ENCODE measurements around the gene BCL11A.

The BCL11A gene

GRCh38 chr2:60553495-60554073, at the start of gene BCL11A:
Gene BCL11A, minus strand, starts transcription at chr2:60553654. Its CDS starts 384 bp downstream, at chr2:60553270.
- DNase-seq = peak in 5 of 10 donors; percentile 25 to 92 (median 83)
- intact Hi-C loops (cut with DNase I) = loop anchor here (5.0 to 10.0 kb wide), 2 partner anchors 259 to 1526 kb away; no protein-coding TSS in a partner anchor

GRCh38 chr2:60602828-60603532, 49.5 kb upstream of the BCL11A start:
- no peak for DNase-seq
- intact Hi-C loops (cut with DNase I) = no loop called here

GRCh38 chr2:60602388-60602787, 48.9 kb upstream of the BCL11A start:
- intact Hi-C loops (cut with DNase I) = no loop called here
- no peak for DNase-seq

- intact Hi-C loops (cut with DNase I) = no loop called here
- DNase-seq = no peak
Observed at GRCh38 chr2:60598271-60598670, 44.8 kb upstream of the BCL11A start.

- DNase-seq = no peak
- intact Hi-C loops (cut with DNase I) = no loop called here
Observed at GRCh38 chr2:60597346-60597745, 43.9 kb upstream of the BCL11A start.

- intact Hi-C loops (cut with DNase I) = no loop called here
- no peak for DNase-seq
Observed at GRCh38 chr2:60596411-60596810, 43.0 kb upstream of the BCL11A start.

GRCh38 chr2:60595953-60596352, 42.5 kb upstream of the BCL11A start:
- intact Hi-C loops (cut with DNase I) = no loop called here
- DNase-seq = no peak

GRCh38 chr2:60589104-60589503, 35.6 kb upstream of the BCL11A start:
- intact Hi-C loops (cut with DNase I) = no loop called here
- DNase-seq = no peak

GRCh38 chr2:60586081-60586480, 32.6 kb upstream of the BCL11A start:
- no peak for DNase-seq
- intact Hi-C loops (cut with DNase I) = no loop called here

GRCh38 chr2:60585276-60585675, 31.8 kb upstream of the BCL11A start:
- DNase-seq = no peak
- intact Hi-C loops (cut with DNase I) = no loop called here

- DNase-seq = no peak
- intact Hi-C loops (cut with DNase I) = no loop called here
Observed at GRCh38 chr2:60583604-60584003, 30.1 kb upstream of the BCL11A start.

GRCh38 chr2:60581433-60582282, 28.2 kb upstream of the BCL11A start:
- intact Hi-C loops (cut with DNase I) = no loop called here
- peak; percentile 67 to 97 (median 80) for DNase-seq

- intact Hi-C loops (cut with DNase I) = loop anchor here (10.0 kb wide), 2 partner anchors 1813 to 2003 kb away; no protein-coding TSS in a partner anchor
- DNase-seq = no peak
Observed at GRCh38 chr2:60577682-60578283, 24.3 kb upstream of the BCL11A start.

GRCh38 chr2:60573251-60573650, 19.8 kb upstream of the BCL11A start:
- intact Hi-C loops (cut with DNase I) = loop anchor here (10.0 kb wide), 2 partner anchors 1808 to 1998 kb away; no protein-coding TSS in a partner anchor

GRCh38 chr2:60570251-60570650, 16.8 kb upstream of the BCL11A start:
- peak in 1 of 10 donors; percentile 70 for DNase-seq
- intact Hi-C loops (cut with DNase I) = loop anchor here (10.0 kb wide), 2 partner anchors 1805 to 1995 kb away; no protein-coding TSS in a partner anchor

More at GRCh38 chr2:60573251-60573650, 19.8 kb upstream of the BCL11A start:
- DNase-seq = no peak

GRCh38 chr2:60569680-60570111, 16.2 kb upstream of the BCL11A start:
- peak in 2 of 10 donors; percentile 14 to 54 for DNase-seq
- intact Hi-C loops (cut with DNase I) = loop anchor here (10.0 kb wide), 2 partner anchors 1805 to 1995 kb away; no protein-coding TSS in a partner anchor

GRCh38 chr2:60567919-60568768, 14.7 kb upstream of the BCL11A start:
- intact Hi-C loops (cut with DNase I) = no loop called here

GRCh38 chr2:60567096-60567495, 13.6 kb upstream of the BCL11A start:
- intact Hi-C loops (cut with DNase I) = no loop called here
- no peak for DNase-seq

More at GRCh38 chr2:60567919-60568768, 14.7 kb upstream of the BCL11A start:
- peak in 1 of 10 donors; percentile 32 for DNase-seq

- intact Hi-C loops (cut with DNase I) = no loop called here
- peak in 4 of 10 donors; percentile 21 to 88 (median 54) for DNase-seq
Observed at GRCh38 chr2:60565472-60565871, 12.0 kb upstream of the BCL11A start.

Data from posterior cingulate gyrus (tissue), 11 donors.